Adipose tissue (tissue), 3 donors: ENCODE measurements around the gene SLC6A20. TPM values are rescaled to one million over a fixed set of nuclear protein-coding genes. Genes with fewer than 3 reads are reported as not detected.

Experiments
- H3K27ac ChIP-seq: one replicate; pipeline ENCODE4 v1.5.1; 2013; ENCODE audit warnings: low read depth, low read length
- WGBS, 3 donors: extraction: QIAGEN DNeasy Blood & Tissue Kit; methylation state at CpG; one replicate each; pipeline ENCODE4 v1.1.7; 2013; 5-methylcytosine and 5-hydroxymethylcytosine counted together
- polyA plus RNA-seq, 3 donors: library from polyadenylated mRNA; stranded (reverse); fragments of 200-250 nt; gene quantifications; one replicate each; pipeline ENCODE4 v1.2.3, GENCODE V29; 2013
- donor health status: healthy with polysubstance abuse.
- donor health status: Bipolar disorder and iron deficiency.
- donor health status: healthy.

The SLC6A20 gene
- polyA plus RNA-seq, 3 donors, result 0.01 to 0.51 TPM; not detected in 1

DNA sequence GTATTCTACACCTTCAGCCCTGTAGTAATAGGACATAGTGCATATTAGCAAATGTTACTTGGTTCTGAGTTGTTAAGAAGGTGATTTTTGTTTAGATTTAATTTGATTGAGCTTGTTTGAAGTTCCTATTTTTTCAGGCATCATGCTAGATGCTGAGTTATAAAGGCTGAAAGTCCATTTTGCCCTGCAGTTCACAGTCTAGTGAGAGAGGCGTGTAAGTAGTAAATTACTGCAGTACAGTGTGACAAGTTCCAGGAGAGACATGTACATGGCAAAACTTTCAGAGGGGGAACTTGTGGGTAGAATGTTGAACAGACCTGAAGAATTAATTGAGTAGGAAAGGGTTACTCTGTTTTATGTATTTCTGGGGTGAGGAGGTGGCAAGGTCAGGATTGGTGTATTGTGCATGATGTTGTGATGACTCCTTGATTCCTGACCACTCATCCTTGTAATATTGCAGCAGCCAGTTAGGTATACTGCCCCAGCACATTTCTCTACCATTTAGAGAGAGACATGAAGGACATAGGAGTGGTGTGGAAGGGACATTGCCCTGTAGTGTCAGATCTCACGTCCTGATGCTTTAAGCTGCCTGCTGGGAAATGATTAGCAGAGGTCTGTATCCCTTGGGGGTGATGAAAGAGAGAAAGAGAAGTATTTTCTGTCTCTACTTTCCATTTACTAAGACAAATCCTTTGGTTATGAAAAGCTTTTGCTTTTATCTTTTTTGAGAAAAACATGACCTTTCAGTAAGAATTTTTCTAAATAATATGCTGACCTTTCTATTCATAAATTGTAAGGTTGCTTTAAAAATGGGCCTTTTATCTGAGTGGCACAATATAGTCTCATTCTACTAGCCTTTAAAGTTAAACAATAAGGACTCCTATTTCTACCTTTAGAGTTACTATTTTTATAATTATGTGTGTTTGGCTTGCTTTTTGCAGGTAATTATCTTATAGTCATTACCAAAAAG lies 90.2 kb downstream of the SLC6A20 start:
- H3K27ac ChIP-seq, result no peak overlapping the region
- WGBS, 3 donors, result 82 to 84% (median 84%) methylated on average over 2 of the region's 2 CpGs

Other genes with a start within 250 kb of the SLC6A20 start
- gene LIMD1, start 201.8 kb downstream of the SLC6A20 start, polyA plus RNA-seq, result 1 to 10 TPM; 3.4 to 5.0 (median 4.3) TPM
- 10 to 100 TPM; 11.6 to 27.0 (median 20.9) TPM for gene SACM1L, start 107.1 kb downstream of the SLC6A20 start, polyA plus RNA-seq
- 10 to 100 TPM in 1 of 3 donors, 1 to 10 TPM in 2; 5.8 to 10.2 (median 6.9) TPM for gene LZTFL1, start 45.6 kb upstream of the SLC6A20 start, polyA plus RNA-seq
- under 1 TPM in 2 of 3 donors, not detected in 1; 0.05 to 0.06 TPM for gene CCR9, start 90.0 kb upstream of the SLC6A20 start, polyA plus RNA-seq
- gene CXCR6, start 146.9 kb upstream of the SLC6A20 start, polyA plus RNA-seq, result 1 to 10 TPM in 1 of 3 donors, under 1 TPM in 2; 0.22 to 1.1 (median 0.22) TPM
- gene FYCO1, start 199.3 kb upstream of the SLC6A20 start, polyA plus RNA-seq, result 10 to 100 TPM in 2 of 3 donors, 1 to 10 TPM in 1; 7.0 to 17.4 (median 14.3) TPM
- gene XCR1, start 230.9 kb upstream of the SLC6A20 start, polyA plus RNA-seq, result under 1 TPM in 2 of 3 donors, not detected in 1; 0.01 to 0.06 TPM